Suprapubic skin (tissue), 4 donors: ENCODE data around the gene IGSF5. TPM values are rescaled to one million over a fixed set of nuclear protein-coding genes. Genes with fewer than 3 reads are reported as not detected.

ENCODE experiments used
- DNase-seq, 2 donors: peaks; one replicate each; pipeline ENCODE4 v3.0.0-alpha.2; 2019; ENCODE audit warnings: low spot score in 2 of 2
- H3K27ac ChIP-seq: fragments of 200-600 bp; sonication (generic); one replicate; pipeline ENCODE4 v1.5.1; 2019
- H3K27me3 ChIP-seq: fragments of 200-600 bp; sonication (generic); one replicate; pipeline ENCODE4 v1.5.1; 2019
- H3K36me3 ChIP-seq: fragments of 200-600 bp; sonication (generic); one replicate; pipeline ENCODE4 v1.5.1; 2019
- H3K4me1 ChIP-seq: fragments of 200-600 bp; sonication (generic); one replicate; pipeline ENCODE4 v1.5.1; 2019
- H3K4me3 ChIP-seq: fragments of 200-600 bp; sonication (generic); one replicate; pipeline ENCODE4 v1.5.1; 2019; ENCODE audit warnings: mild to moderate bottlenecking
- H3K9me3 ChIP-seq: fragments of 200-600 bp; sonication (generic); one replicate; pipeline ENCODE4 v1.5.1; 2019
- EP300 ChIP-seq: sonication (generic); formaldehyde crosslinking; IDR thresholded peaks from one replicate; pipeline ENCODE4 v1.6.1; 2017; ENCODE audit warnings: antibody characterized with exemption
- POLR2A ChIP-seq, 2 donors: fragments of 450-650 bp; IDR thresholded peaks; one replicate each; pipeline ENCODE4 v1.6.1; 2017; ENCODE audit warnings: antibody characterized with exemption in 2 of 2, mild to moderate bottlenecking in 2 of 2, moderate library complexity in 2 of 2
- POLR2AphosphoS5 ChIP-seq, 3 donors: sonication (generic); formaldehyde crosslinking; IDR thresholded peaks; one replicate each; pipeline ENCODE4 v1.6.1; 2017; ENCODE audit warnings: antibody characterized with exemption in 3 of 3
- WGBS: methylation state at CpG from one replicate; pipeline ENCODE4 v1.1.5; 2018; 5-methylcytosine and 5-hydroxymethylcytosine counted together
- total RNA-seq, 4 donors: library from RNA; depleted of rRNA; stranded (reverse); fragments of >200 nt; gene quantifications; one replicate each; pipeline ENCODE4 v1.1.0, GENCODE V29; 2016
- TF ChIP-seq, protein P1 (sequence below), 2 donors: fragments of 200-600 bp in 1 of 2; fragments of 450-650 bp in 1 of 2; sonication (generic) in 1 of 2; IDR thresholded peaks; one replicate each; pipeline ENCODE4 v1.5.1; 2016 to 2019; ENCODE audit warnings: antibody characterized with exemption in 2 of 2, mild to moderate bottlenecking in 1 of 2, moderate library complexity in 1 of 2

The IGSF5 gene
- total RNA-seq, 4 donors from 2014 or later: 0.95 to 1.0 TPM; not detected in 2

DNA sequence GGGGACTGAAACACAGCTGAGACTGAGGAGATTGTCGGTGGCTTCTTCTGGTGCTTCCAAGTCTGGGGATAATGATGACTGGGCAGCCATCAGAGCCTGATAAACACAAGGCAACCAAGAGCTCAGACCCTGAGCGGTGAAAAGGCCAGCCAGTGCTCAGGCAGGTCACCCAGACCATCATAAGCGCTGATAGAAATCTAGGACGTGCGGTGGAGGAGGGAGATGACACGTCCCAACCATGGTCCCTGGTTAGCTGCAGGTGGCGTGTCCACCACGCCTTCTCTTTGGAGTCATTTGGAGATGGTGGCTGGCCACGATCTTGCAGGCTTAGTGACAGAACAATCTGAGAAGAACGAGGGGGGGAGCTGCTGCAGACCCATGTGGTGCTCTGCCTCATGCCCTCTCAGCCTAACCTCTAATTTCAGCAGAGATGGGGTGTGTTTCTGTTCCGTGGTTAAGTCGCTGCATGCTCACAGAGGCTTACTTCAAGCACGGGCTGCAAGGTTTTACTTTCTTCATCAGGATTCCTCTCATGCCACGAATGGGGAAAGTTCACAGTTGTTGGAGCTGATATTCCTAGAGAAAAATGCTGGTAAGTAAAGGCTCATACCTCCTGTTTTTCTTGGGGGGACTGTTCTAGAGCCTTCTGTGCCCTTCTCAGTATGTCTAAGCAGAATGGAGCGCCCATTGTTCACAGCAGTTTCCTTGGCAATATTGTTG, 17.4 kb upstream of the IGSF5 start:
- H3K27me3 ChIP-seq: no peaks in the 10 kb centered on the region
- no peak overlapping the region for H3K27ac ChIP-seq
- no peak for TF ChIP-seq EP300
- no peak for TF ChIP-seq POLR2AphosphoS5 (IDR thresholded peaks at IDR 0.05)
- TF ChIP-seq, protein P1, sequence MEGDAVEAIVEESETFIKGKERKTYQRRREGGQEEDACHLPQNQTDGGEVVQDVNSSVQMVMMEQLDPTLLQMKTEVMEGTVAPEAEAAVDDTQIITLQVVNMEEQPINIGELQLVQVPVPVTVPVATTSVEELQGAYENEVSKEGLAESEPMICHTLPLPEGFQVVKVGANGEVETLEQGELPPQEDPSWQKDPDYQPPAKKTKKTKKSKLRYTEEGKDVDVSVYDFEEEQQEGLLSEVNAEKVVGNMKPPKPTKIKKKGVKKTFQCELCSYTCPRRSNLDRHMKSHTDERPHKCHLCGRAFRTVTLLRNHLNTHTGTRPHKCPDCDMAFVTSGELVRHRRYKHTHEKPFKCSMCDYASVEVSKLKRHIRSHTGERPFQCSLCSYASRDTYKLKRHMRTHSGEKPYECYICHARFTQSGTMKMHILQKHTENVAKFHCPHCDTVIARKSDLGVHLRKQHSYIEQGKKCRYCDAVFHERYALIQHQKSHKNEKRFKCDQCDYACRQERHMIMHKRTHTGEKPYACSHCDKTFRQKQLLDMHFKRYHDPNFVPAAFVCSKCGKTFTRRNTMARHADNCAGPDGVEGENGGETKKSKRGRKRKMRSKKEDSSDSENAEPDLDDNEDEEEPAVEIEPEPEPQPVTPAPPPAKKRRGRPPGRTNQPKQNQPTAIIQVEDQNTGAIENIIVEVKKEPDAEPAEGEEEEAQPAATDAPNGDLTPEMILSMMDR (IDR thresholded peaks at IDR 0.05): no peak
- TF ChIP-seq POLR2A (IDR thresholded peaks at IDR 0.05): no peak
- no peaks in the 10 kb centered on the region for H3K9me3 ChIP-seq
- peak in 1 of 2 donors; percentile 56 for DNase-seq
- no peaks in the 10 kb centered on the region for H3K36me3 ChIP-seq
- H3K4me3 ChIP-seq: no peak overlapping the region
- H3K4me1 ChIP-seq: no peaks in the 10 kb centered on the region
- 88% methylated on average over 15 of the region's 15 CpGs for WGBS

DNA sequence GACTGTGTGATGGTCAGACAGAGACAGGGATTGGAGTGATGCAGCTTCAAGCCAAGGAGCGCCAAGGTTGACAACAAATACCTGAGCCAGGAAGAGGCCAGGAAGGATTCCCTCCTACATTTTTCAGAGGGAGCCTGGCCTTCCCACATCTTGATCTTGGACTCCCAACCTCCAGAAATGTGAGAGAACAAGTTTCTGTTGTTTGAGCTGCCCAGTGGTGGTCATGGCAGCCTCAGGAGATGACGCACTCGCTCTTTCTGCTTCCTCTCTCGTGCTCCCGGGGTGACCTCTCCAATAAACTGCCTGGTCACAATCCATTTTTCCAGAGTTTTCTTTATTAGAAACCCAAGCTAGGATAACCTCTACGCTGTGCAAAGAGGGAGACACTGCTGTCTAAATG, 16.6 kb upstream of the IGSF5 start:
- TF ChIP-seq POLR2A (IDR thresholded peaks at IDR 0.05) (no peak), POLR2AphosphoS5 (IDR thresholded peaks at IDR 0.05) (no peak), EP300 (no peak)
- TF ChIP-seq, protein P1 (IDR thresholded peaks at IDR 0.05): no peak
- no peaks in the 10 kb centered on the region for H3K9me3 ChIP-seq
- no peaks in the 10 kb centered on the region for H3K27me3 ChIP-seq
- 93% methylated on average over 6 of the region's 6 CpGs for WGBS
- H3K4me3 ChIP-seq: no peak overlapping the region
- H3K27ac ChIP-seq: no peak overlapping the region
- H3K36me3 ChIP-seq: no peaks in the 10 kb centered on the region
- no peak for DNase-seq
- H3K4me1 ChIP-seq: no peaks in the 10 kb centered on the region

GRCh38 chr21:39730418-39731157, 14.4 kb upstream of the IGSF5 start:
- TF ChIP-seq POLR2A (IDR thresholded peaks at IDR 0.05) (no peak), POLR2AphosphoS5 (IDR thresholded peaks at IDR 0.05) (no peak), EP300 (no peak)
- TF ChIP-seq, protein P1 (IDR thresholded peaks at IDR 0.05): no peak
- Histone ChIP-seq H3K4me1 (no peaks in the 10 kb centered on the region), H3K36me3 (no peaks in the 10 kb centered on the region), H3K27ac (no peak overlapping the region), H3K4me3 (no peak overlapping the region), H3K9me3 (no peaks in the 10 kb centered on the region), H3K27me3 (no peaks in the 10 kb centered on the region)
- no peak for DNase-seq
- WGBS: 78% methylated on average over 13 of the region's 13 CpGs

DNA sequence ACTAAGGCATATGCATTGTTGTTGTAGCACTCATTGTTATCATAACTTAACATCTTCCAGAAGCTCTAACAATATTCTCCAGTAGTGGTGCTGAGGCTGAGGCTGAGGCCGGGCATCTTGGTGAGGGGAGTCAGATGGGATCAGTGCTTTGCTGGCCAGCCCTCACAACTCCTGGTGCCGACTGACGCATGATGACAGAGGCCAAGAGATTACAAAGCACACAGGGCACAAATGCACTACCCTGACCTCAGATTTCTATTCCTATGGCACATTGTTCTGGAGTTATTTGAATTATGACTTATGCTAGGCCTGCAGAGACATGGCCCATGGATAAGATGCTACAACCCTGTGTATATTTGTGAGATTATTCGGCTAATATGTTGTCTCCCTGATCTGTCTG, 8.3 kb upstream of the IGSF5 start:
- H3K4me3 ChIP-seq: no peak overlapping the region
- no peaks in the 10 kb centered on the region for H3K4me1 ChIP-seq
- TF ChIP-seq POLR2A (IDR thresholded peaks at IDR 0.05) (no peak), EP300 (no peak), POLR2AphosphoS5 (IDR thresholded peaks at IDR 0.05) (no peak)
- TF ChIP-seq, protein P1 (IDR thresholded peaks at IDR 0.05): no peak
- no peak overlapping the region for H3K27ac ChIP-seq
- H3K36me3 ChIP-seq: no peaks in the 10 kb centered on the region
- WGBS: 93% methylated on average over 4 of the region's 4 CpGs
- no peaks in the 10 kb centered on the region for H3K27me3 ChIP-seq
- DNase-seq: no peak
- H3K9me3 ChIP-seq: no peaks in the 10 kb centered on the region

GRCh38 chr21:39737376-39738000, 7.5 kb upstream of the IGSF5 start:
- no peaks in the 10 kb centered on the region for H3K4me1 ChIP-seq
- no peaks in the 10 kb centered on the region for H3K9me3 ChIP-seq
- no peak overlapping the region for H3K4me3 ChIP-seq
- WGBS: 78% methylated on average over 15 of the region's 15 CpGs
- no peak overlapping the region for H3K27ac ChIP-seq
- no peaks in the 10 kb centered on the region for H3K27me3 ChIP-seq
- TF ChIP-seq POLR2AphosphoS5 (IDR thresholded peaks at IDR 0.05) (no peak), POLR2A (IDR thresholded peaks at IDR 0.05) (no peak), EP300 (no peak)
- TF ChIP-seq, protein P1 (IDR thresholded peaks at IDR 0.05): no peak
- no peaks in the 10 kb centered on the region for H3K36me3 ChIP-seq
- no peak for DNase-seq
